HFFc6 (cell line): ENCODE results near the gene MIGA2. TPM values are rescaled to one million over a fixed set of nuclear protein-coding genes. Genes with fewer than 3 reads are reported as not detected.

Source experiments
- DNase-seq: peaks from one replicate; pipeline ENCODE4 v3.0.0-alpha.2; 2018
- H3K27ac Mint-ChIP-seq: 2 replicates; pipeline ENCODE4 v1.8.0; 2020; ENCODE audit warnings: mild to moderate bottlenecking, mixed read lengths
- H3K27me3 Mint-ChIP-seq: 2 replicates; pipeline ENCODE4 v1.8.0; 2021; ENCODE audit warnings: mild to moderate bottlenecking, moderate library complexity, mixed read lengths; ENCODE audit not compliant: insufficient read depth
- H3K36me3 Mint-ChIP-seq: 2 replicates; pipeline ENCODE4 v1.8.0; 2021; ENCODE audit warnings: low read depth, mixed read lengths
- H3K4me1 Mint-ChIP-seq: 2 replicates; pipeline ENCODE4 v1.8.0; 2020; ENCODE audit warnings: low read depth, mixed read lengths
- H3K4me3 Mint-ChIP-seq: 2 replicates; pipeline ENCODE4 v1.8.0; 2020; ENCODE audit warnings: mild to moderate bottlenecking, moderate library complexity, mixed read lengths
- H3K9me3 Mint-ChIP-seq: 2 replicates; pipeline ENCODE4 v1.8.0; 2020; ENCODE audit warnings: mild to moderate bottlenecking, mixed read lengths
- CTCF ChIP-seq: fragments of 200-600 bp; sonication (generic); IDR thresholded peaks from 2 replicates; pipeline ENCODE4 v1.5.0; 2021; ENCODE audit warnings: antibody characterized with exemption, mild to moderate bottlenecking
- total RNA-seq, 6 experiments: library from RNA; stranded (reverse); fragmentation: NEBNext Ultra II Directional; extraction: Animal tissue kit (Norgen Biotek cat#: 25700); gene quantifications; 2 replicates in 1 of 6; 3 replicates in 5 of 6; pipeline ENCODE4 v1.2.3, GENCODE V29; 2021

MIGA2 gene
- total RNA-seq, 6 experiments from 2014 or later, result 20.2 to 30.2 (median 22.2) TPM

GRCh38 chr9:129068110-129068509 lies 31.7 kb downstream of the MIGA2 start:
- no peak for TF ChIP-seq CTCF
- H3K27ac Mint-ChIP-seq, result no peak overlapping the region
- H3K36me3 Mint-ChIP-seq, result peaks cover 13% of the 10 kb centered on the region
- H3K4me1 Mint-ChIP-seq, result no peaks in the 10 kb centered on the region
- peaks cover 1% of the 10 kb centered on the region; the same call in 1 of the 2 replicates for H3K27me3 Mint-ChIP-seq
- DNase-seq, result no peak
- H3K4me3 Mint-ChIP-seq, result no peak overlapping the region
- no peaks in the 10 kb centered on the region for H3K9me3 Mint-ChIP-seq

DNA sequence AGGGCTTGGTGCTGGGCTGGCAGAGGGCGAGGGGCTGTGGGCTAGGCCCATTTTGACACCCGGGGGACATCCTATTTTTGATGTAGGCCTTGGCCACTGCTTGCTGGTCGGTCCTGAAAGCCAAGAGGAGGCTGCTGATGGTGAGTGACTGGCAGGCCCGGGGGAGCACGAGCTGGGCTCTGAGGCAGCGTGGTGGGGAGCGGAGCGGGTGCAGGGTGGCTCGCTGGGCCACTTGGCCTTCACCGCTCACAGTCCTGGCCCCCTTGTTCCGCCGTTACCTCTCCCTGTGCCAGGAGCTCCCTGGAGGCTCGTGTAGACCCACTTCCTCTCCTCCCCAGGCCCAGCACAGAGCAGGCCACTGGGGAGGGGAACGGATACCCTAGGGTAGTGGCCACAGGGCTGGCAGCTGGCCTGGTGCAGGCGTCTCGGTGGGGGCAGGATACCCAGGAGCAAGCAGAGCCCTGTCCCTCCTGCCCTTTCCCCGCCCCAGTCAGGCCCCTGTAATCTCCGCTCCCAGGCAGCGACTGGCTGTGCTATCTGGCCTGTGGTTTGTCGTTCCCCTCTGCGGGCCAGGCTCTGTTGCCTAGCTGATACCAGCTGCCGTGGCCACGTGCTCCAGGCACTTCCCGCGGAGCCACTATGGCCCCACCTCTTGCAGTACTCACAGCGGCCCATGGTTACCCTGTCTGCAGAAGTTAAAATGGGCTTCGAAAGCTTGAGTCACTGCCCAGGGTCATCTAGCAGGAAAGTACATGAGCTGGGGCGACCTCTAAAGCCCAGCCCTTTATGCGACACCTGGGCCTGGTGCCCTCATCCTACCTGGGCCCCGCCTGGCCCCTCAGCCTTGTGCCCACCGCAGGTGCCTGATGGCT lies 32.8 kb downstream of the MIGA2 start:
- no peak overlapping the region for H3K4me3 Mint-ChIP-seq
- TF ChIP-seq CTCF, result no peak
- H3K27me3 Mint-ChIP-seq, result no peaks in the 10 kb centered on the region
- H3K27ac Mint-ChIP-seq, result no peak overlapping the region
- DNase-seq, result no peak
- H3K36me3 Mint-ChIP-seq, result peaks cover 8% of the 10 kb centered on the region
- no peaks in the 10 kb centered on the region for H3K9me3 Mint-ChIP-seq
- no peaks in the 10 kb centered on the region for H3K4me1 Mint-ChIP-seq

GRCh38 chr9:129069862-129070641 lies 33.6 kb downstream of the MIGA2 start:
- TF ChIP-seq CTCF, result no peak
- Mint-ChIP-seq H3K9me3 (no peaks in the 10 kb centered on the region), H3K36me3 (peaks cover 8% of the 10 kb centered on the region), H3K4me3 (no peak overlapping the region), H3K4me1 (no peaks in the 10 kb centered on the region), H3K27me3 (no peaks in the 10 kb centered on the region), H3K27ac (no peak overlapping the region)
- no peak for DNase-seq

- H3K27ac Mint-ChIP-seq, result no peak overlapping the region
- H3K27me3 Mint-ChIP-seq, result peaks cover 1% of the 10 kb centered on the region; the same call in 1 of the 2 replicates
- DNase-seq, result no peak
- no peak overlapping the region for H3K4me3 Mint-ChIP-seq
- no peak for TF ChIP-seq CTCF
- H3K4me1 Mint-ChIP-seq, result no peaks in the 10 kb centered on the region
- H3K36me3 Mint-ChIP-seq, result peaks cover 1% of the 10 kb centered on the region; the same call in 1 of the 2 replicates
- H3K9me3 Mint-ChIP-seq, result no peaks in the 10 kb centered on the region
These were observed 34.5 kb downstream of the MIGA2 start for GRCh38 chr9:129070696-129071525.

- Mint-ChIP-seq H3K27ac (no peak overlapping the region), H3K4me3 (no peak overlapping the region), H3K27me3 (peaks cover 1% of the 10 kb centered on the region; the same call in 1 of the 2 replicates), H3K36me3 (no peaks in the 10 kb centered on the region), H3K9me3 (no peaks in the 10 kb centered on the region), H3K4me1 (no peaks in the 10 kb centered on the region)
- no peak for TF ChIP-seq CTCF
- no peak for DNase-seq
These were observed 35.2 kb downstream of the MIGA2 start for GRCh38 chr9:129071526-129072126.
